Breast epithelium (tissue), 4 donors: ENCODE measurements around the gene NRIP1. TPM values are rescaled to one million over a fixed set of nuclear protein-coding genes. Genes with fewer than 3 reads are reported as not detected.
"Not testable (repeated sequence)": the region's sequence is repeated elsewhere in the genome, so short reads cannot be mapped to it uniquely, and the experiment has no call there.

ENCODE experiments used
- DNase-seq, 2 donors: peaks; one replicate each; pipeline ENCODE4 v3.0.0-alpha.2; 2019; ENCODE audit warnings: low spot score in 2 of 2
- H3K27ac ChIP-seq, 2 donors: fragments of 200-600 bp; sonication (generic) in 1 of 2; one replicate each; pipeline ENCODE4 v1.5.1; 2016 to 2019; ENCODE audit warnings: mild to moderate bottlenecking in 1 of 2
- H3K27me3 ChIP-seq, 2 donors: fragments of 200-600 bp; sonication (generic) in 1 of 2; one replicate each; pipeline versions ENCODE4 v1.5.1 to v1.6.0; 2017 to 2019; ENCODE audit warnings: control low read depth in 1 of 2, mild to moderate bottlenecking in 1 of 2
- H3K36me3 ChIP-seq: fragments of 200-600 bp; one replicate; pipeline ENCODE4 v1.5.1; 2019
- H3K4me1 ChIP-seq, 2 donors: fragments of 200-600 bp; sonication (generic); one replicate each; pipeline ENCODE4 v1.5.1; 2016 to 2019; ENCODE audit warnings: control low read depth in 1 of 2
- H3K4me3 ChIP-seq, 3 donors: fragments of 200-600 bp; sonication (generic); 1 replicate in 2 of 3; 2 replicates in 1 of 3; pipeline ENCODE4 v1.5.1; 2016 to 2019; ENCODE audit warnings: mild to moderate bottlenecking in 3 of 3, moderate library complexity in 2 of 3
- H3K9me3 ChIP-seq, 2 donors: fragments of 200-600 bp; sonication (generic) in 1 of 2; one replicate each; pipeline ENCODE4 v1.5.1; 2016 to 2019; ENCODE audit warnings: control low read depth in 1 of 2
- CTCF ChIP-seq, 3 donors: fragments of 450-650 bp; IDR thresholded peaks; one replicate each; pipeline ENCODE4 v1.5.1; 2016 to 2017; ENCODE audit warnings: antibody characterized with exemption in 3 of 3, mild to moderate bottlenecking in 3 of 3, moderate library complexity in 3 of 3
- POLR2A ChIP-seq: fragments of 450-650 bp; IDR thresholded peaks from one replicate; pipeline ENCODE4 v1.6.1; 2016; ENCODE audit warnings: antibody characterized with exemption, mild to moderate bottlenecking, moderate library complexity
- POLR2AphosphoS5 ChIP-seq, 3 donors: sonication (generic); formaldehyde crosslinking; IDR thresholded peaks; one replicate each; pipeline ENCODE4 v1.6.1; 2017; ENCODE audit warnings: antibody characterized with exemption in 3 of 3
- intact Hi-C: fragments of 100-400 bp; cut with DNase I; formaldehyde crosslinking; loops from one replicate; pipeline ENCODE4 v1.15.1; 2023; ENCODE audit warnings: low total_unique reads
- total RNA-seq, 3 donors: library from RNA; depleted of rRNA; stranded (reverse); fragments of >200 nt; gene quantifications; one replicate each; pipeline ENCODE4 v1.1.0, GENCODE V29; 2016

The NRIP1 gene
- total RNA-seq, 3 donors from 2014 or later, result 82.0 to 121 (median 105) TPM

- no peaks in the 10 kb centered on the region for H3K27me3 ChIP-seq
- H3K27ac ChIP-seq, result no peak overlapping the region
Observed at GRCh38 chr21:15034126-15034853, 30.5 kb downstream of the NRIP1 start.

GRCh38 chr21:15031790-15032357 lies 32.9 kb downstream of the NRIP1 start:
- intact Hi-C loops, result no loop called here
- no peak for DNase-seq
- H3K27me3 ChIP-seq, result no peaks in the 10 kb centered on the region
- no peak for TF ChIP-seq CTCF (IDR thresholded peaks at IDR 0.05)
- no peak for TF ChIP-seq POLR2AphosphoS5 (IDR thresholded peaks at IDR 0.05)
- TF ChIP-seq POLR2A, result no peak
- no peaks in the 10 kb centered on the region for H3K9me3 ChIP-seq
- no peak overlapping the region for H3K27ac ChIP-seq
- H3K36me3 ChIP-seq, result no peaks in the 10 kb centered on the region
- H3K4me3 ChIP-seq, result no peak overlapping the region
- H3K4me1 ChIP-seq, result no peaks in the 10 kb centered on the region

More at GRCh38 chr21:15034126-15034853, 30.5 kb downstream of the NRIP1 start:
- intact Hi-C loops, result no loop called here
- no peak overlapping the region for H3K4me3 ChIP-seq
- no peaks in the 10 kb centered on the region for H3K36me3 ChIP-seq
- DNase-seq, result no peak
- H3K9me3 ChIP-seq, result no peaks in the 10 kb centered on the region
- TF ChIP-seq CTCF (IDR thresholded peaks at IDR 0.05) (no peak), POLR2A (no peak), POLR2AphosphoS5 (IDR thresholded peaks at IDR 0.05) (no peak)
- H3K4me1 ChIP-seq, result no peaks in the 10 kb centered on the region

- intact Hi-C loops, H3K4me1 ChIP-seq: not testable (repeated sequence)
Observed at GRCh38 chr21:15031362-15031761, 33.4 kb downstream of the NRIP1 start.

GRCh38 chr21:15030861-15031260 lies 33.9 kb downstream of the NRIP1 start:
- H3K27me3 ChIP-seq, H3K4me1 ChIP-seq, H3K4me3 ChIP-seq, DNase-seq, intact Hi-C loops, H3K27ac ChIP-seq, H3K36me3 ChIP-seq, H3K9me3 ChIP-seq: not testable (repeated sequence)

More at GRCh38 chr21:15031362-15031761, 33.4 kb downstream of the NRIP1 start:
- not testable (repeated sequence) for H3K9me3 ChIP-seq, DNase-seq, H3K36me3 ChIP-seq, H3K27me3 ChIP-seq, H3K4me3 ChIP-seq, H3K27ac ChIP-seq

GRCh38 chr21:15029077-15029476 lies 35.7 kb downstream of the NRIP1 start:
- Histone ChIP-seq H3K9me3 (no peaks in the 10 kb centered on the region), H3K27ac (no peak overlapping the region), H3K4me3 (no peak overlapping the region), H3K36me3 (no peaks in the 10 kb centered on the region), H3K27me3 (no peaks in the 10 kb centered on the region), H3K4me1 (no peaks in the 10 kb centered on the region)
- no peak for DNase-seq
- intact Hi-C loops, result no loop called here
- no peak for TF ChIP-seq CTCF (IDR thresholded peaks at IDR 0.05)
- no peak for TF ChIP-seq POLR2AphosphoS5 (IDR thresholded peaks at IDR 0.05)
- TF ChIP-seq POLR2A, result no peak

GRCh38 chr21:15028186-15028585 lies 36.6 kb downstream of the NRIP1 start:
- DNase-seq, result no peak
- TF ChIP-seq POLR2A (no peak), CTCF (IDR thresholded peaks at IDR 0.05) (no peak)
- intact Hi-C loops, result no loop called here
- H3K27ac ChIP-seq, result no peak overlapping the region
- no peak overlapping the region for H3K4me3 ChIP-seq
- no peaks in the 10 kb centered on the region for H3K27me3 ChIP-seq
- H3K9me3 ChIP-seq, result no peaks in the 10 kb centered on the region
- H3K4me1 ChIP-seq, result no peaks in the 10 kb centered on the region
- no peaks in the 10 kb centered on the region for H3K36me3 ChIP-seq
